Hindlimb muscle (tissue), 1 donor: ENCODE measurements around the gene DAPK1. TPM values are rescaled to one million over a fixed set of nuclear protein-coding genes. Genes with fewer than 3 reads are reported as not detected.
"Not testable (repeated sequence)": the region's sequence is repeated elsewhere in the genome, so short reads cannot be mapped to it uniquely, and the experiment has no call there.

Experiments used
- DNase-seq: peaks from one replicate; pipeline ENCODE4 v3.0.0-alpha.2; 2013
- polyA plus RNA-seq: library from polyadenylated mRNA; unstranded; fragments of 120-200 nt; gene quantifications from one replicate; pipeline ENCODE4 v1.2.1, GENCODE V29; 2013; ENCODE audit not compliant: insufficient read length

Gene DAPK1
- polyA plus RNA-seq, 1 donor: 25.5 TPM

GRCh38 chr9:87718231-87718630, 220.6 kb downstream of the DAPK1 start:
- no peak for DNase-seq

GRCh38 chr9:87718852-87719612, 221.4 kb downstream of the DAPK1 start:
- no peak for DNase-seq

GRCh38 chr9:87720173-87720572, 222.5 kb downstream of the DAPK1 start:
- DNase-seq: no peak

DNA sequence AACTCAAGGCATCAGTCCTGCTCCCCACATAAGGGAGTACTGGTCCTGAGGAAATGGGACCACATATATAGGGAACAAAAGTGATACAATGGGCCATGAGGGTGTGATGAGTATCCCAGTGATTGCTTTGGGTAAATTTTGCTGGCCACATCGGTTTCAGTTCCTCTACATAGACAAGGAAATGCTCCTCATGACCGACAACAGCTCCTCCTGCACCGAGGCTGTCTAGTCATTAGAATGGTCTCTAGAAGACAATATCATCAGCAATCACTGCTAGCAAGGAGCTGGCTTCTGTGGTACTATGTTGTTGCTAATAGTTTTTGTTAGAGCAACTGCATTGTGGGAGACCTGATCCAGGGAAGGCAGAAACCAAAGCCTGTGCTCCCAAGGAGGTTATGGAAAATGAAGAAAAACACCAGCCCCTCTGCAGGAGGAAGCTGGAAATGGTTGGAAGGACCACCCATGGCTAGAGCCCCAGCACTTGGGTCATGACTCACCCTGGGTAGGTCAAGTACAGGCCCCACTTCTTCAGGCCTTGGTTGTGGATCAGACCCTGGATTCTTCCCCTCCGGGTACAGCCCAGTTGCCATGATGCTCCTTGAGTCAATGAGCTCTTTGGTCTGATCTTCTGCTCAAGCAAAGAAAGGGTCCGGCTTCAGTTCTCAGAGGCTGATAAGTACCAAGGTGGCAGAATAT, 224.9 kb downstream of the DAPK1 start:
- no peak for DNase-seq

DNA sequence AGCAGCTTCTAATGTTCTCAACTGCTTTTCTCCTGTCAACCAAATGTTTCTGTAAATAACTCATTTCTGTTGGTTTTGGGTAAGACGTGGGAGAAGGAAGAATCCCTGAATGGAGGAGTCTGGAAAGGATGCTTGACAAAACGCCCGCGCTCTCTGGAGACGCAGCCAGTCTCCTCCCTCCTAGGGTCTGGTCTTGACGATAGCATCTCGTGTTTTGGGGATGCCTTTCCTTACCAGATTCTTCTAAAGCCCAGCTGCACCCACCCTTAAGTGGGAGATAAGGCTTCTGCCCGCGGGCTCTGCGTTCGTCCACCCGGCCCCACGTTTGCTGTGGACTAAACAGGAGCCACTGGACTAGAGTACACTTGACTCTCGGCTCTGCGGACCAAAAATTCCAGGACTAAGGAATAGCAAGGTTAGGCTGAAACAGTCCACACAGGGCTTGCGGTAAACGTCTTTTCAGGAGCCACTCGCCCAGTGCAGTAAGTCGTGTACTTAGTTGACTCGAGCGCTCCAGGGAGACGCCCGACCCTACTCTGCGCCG, 227.8 kb downstream of the DAPK1 start:
- DNase-seq: no peak

GRCh38 chr9:87725900-87726709, 228.4 kb downstream of the DAPK1 start, which contains the start of gene CTSL:
CTSL (plus strand) TSS chr9:87726119; CDS start chr9:87727604, 1,485 bp downstream.
- DNase-seq: peak; percentile 87

DNA sequence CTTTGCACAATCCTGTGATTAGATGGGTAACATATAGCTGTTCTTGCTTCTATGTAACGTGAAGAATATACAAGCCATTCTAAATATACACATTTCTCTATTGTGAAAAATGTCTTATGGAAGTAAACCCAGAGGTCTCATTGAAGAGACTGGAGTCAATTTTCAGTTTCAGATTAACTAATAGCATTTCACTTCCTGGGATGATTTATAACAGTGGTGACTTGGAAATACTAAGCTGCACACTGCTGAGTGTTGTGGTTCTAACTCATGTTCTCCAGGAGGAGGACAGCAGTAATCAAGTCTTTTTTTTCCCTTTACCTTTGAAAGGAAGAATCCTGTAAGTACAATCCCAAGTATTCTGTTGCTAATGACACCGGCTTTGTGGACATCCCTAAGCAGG, 231.6 kb downstream of the DAPK1 start:
- DNase-seq: no peak

- DNase-seq: no peak
These were observed 233.7 kb downstream of the DAPK1 start for GRCh38 chr9:87731321-87731720.

DNA sequence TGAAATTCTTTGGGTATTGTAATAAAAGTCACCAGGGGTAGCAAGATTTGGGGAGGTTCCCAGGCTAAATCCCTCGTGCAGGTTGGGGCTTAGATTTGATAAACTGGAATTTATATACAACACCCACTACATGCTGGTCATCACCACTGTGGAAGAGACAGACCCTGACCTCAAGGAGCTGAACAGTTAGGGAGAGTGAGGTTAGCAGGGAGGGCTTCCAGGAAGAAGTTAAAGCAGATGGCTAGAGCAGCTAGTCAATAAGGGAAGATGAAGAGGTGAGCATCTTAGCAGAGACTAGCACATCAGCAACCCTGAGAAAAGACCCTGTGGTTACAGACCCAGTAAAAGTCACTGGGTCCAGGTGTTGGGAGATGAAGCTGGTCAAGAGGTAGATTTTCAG, 234.7 kb downstream of the DAPK1 start:
- DNase-seq: no peak

- DNase-seq: no peak
These were observed 235.1 kb downstream of the DAPK1 start for GRCh38 chr9:87732756-87733155.

GRCh38 chr9:87733273-87734052, 235.8 kb downstream of the DAPK1 start:
- no peak for DNase-seq

GRCh38 chr9:87734106-87734505, 236.4 kb downstream of the DAPK1 start:
- DNase-seq: no peak

- no peak for DNase-seq
These were observed 241.9 kb downstream of the DAPK1 start for GRCh38 chr9:87739546-87739945.

- DNase-seq: no peak
These were observed 242.5 kb downstream of the DAPK1 start for GRCh38 chr9:87740209-87740608.

GRCh38 chr9:87741326-87741725, 243.7 kb downstream of the DAPK1 start:
- DNase-seq: no peak

GRCh38 chr9:87741891-87742290, 244.2 kb downstream of the DAPK1 start:
- DNase-seq: no peak

DNA sequence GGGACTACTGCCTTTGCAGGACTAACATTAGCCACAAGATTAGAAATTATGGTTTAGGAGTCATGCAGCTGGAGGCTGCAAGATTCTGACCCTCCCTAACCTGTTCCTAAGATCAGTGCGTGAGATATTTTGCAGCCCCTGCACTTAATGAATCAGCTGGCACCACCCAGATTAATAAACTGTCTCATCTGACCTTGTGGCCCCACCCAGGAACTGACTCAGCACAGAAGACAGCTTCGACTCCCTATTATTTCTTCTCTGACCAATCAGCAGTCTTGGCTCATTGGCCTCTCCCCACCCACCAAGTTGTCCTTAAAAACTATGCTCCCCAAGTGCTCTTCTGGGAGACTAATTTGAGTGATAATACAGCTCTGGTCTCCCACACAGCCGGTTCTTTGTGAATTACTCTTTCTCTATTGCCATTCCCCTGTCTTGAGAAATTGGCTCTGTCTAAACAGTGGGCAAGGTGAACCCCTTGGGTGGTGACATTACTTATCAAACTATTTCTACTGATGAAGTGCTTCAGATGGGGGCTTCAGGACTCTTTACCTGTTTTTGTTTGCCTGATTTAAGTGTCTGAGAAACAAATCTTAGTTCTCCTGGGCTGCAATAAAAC, 245.3 kb downstream of the DAPK1 start:
- no peak for DNase-seq

GRCh38 chr9:87744247-87744646, 246.6 kb downstream of the DAPK1 start:
- not testable (repeated sequence) for DNase-seq

- no peak for DNase-seq
These were observed 248.5 kb downstream of the DAPK1 start for GRCh38 chr9:87746186-87746585.

DNA sequence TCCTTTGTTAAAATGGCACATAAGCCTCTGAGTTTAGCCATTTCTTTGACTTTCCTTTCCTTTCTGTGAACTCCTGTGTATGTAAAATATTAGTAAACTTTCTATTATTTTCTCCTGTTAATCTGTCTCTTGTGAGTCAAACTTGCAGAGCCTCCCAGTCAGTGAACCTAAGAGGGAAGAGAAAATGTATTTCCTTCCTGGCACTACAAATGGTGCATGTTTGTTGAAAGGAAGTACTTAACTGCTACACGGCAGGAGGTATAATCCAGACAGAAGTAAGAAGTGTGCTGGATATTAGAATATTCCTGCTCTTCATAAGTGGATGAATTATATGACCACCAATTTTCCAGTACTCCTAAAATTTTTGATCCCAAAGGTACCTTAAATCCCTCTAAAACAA, 251.2 kb downstream of the DAPK1 start:
- DNase-seq: no peak

GRCh38 chr9:87749335-87750035, 251.8 kb downstream of the DAPK1 start:
- DNase-seq: no peak
